ENCODE measurements around the gene TTC3. TPM values are rescaled to one million over a fixed set of nuclear protein-coding genes. Genes with fewer than 3 reads are reported as not detected.

TTC3 gene
- total RNA-seq, 1 donor from 2014 or later, result 223 TPM

GRCh38 chr21:37176716-37177115 lies 103.7 kb downstream of the TTC3 start:
- Histone ChIP-seq H3K9me3 (ENCODE audit: insufficient read depth, low read depth, low read length) (no peaks in the 10 kb centered on the region), H3K27me3 (ENCODE audit: insufficient read depth, low read length) (no peaks in the 10 kb centered on the region), H3K9ac (ENCODE audit: low read length) (no peak overlapping the region), H3K4me1 (ENCODE audit: insufficient read depth, low read length) (no peaks in the 10 kb centered on the region), H3K36me3 (ENCODE audit: insufficient read depth, low read length) (peaks cover 63% of the 10 kb centered on the region), H4K20me1 (ENCODE audit: insufficient read depth, low read length) (peaks cover 53% of the 10 kb centered on the region), H3K79me2 (ENCODE audit: insufficient read depth, low read length) (peaks cover 29% of the 10 kb centered on the region), H3K4me3 (ENCODE audit: insufficient read depth, low read depth, low read length) (no peak overlapping the region), H2AFZ (ENCODE audit: low read depth, low read length) (no peak overlapping the region), H3K4me2 (ENCODE audit: low read length) (no peak overlapping the region), H3K27ac (ENCODE audit: low read depth, low read length) (no peak overlapping the region)
- no peaks in the 10 kb centered on the region for H3K27me3 Mint-ChIP-seq (ENCODE audit: low read depth, unreplicated experiment)
- peaks cover 34% of the 10 kb centered on the region for H3K36me3 Mint-ChIP-seq (ENCODE audit: low read depth, unreplicated experiment)
- peaks cover 1% of the 10 kb centered on the region for H3K9me3 Mint-ChIP-seq (ENCODE audit: unreplicated experiment)
- no peak for TF ChIP-seq EZH2 (IDR thresholded peaks at IDR 0.05; ENCODE audit: insufficient read depth, low read length)
- TF ChIP-seq CTCF (IDR thresholded peaks at IDR 0.05; ENCODE audit: insufficient read depth, low read depth, low read length), result no peak
- FAIRE-seq (no peak), DNase-seq (ENCODE audit: low read depth) (no peak)
- H3K27ac Mint-ChIP-seq (ENCODE audit: unreplicated experiment), result peak overlapping the region; percentile 41
- H3K4me1 Mint-ChIP-seq (ENCODE audit: low read depth, unreplicated experiment), result no peaks in the 10 kb centered on the region
- H3K4me3 Mint-ChIP-seq (ENCODE audit: unreplicated experiment), result no peak overlapping the region

DNA sequence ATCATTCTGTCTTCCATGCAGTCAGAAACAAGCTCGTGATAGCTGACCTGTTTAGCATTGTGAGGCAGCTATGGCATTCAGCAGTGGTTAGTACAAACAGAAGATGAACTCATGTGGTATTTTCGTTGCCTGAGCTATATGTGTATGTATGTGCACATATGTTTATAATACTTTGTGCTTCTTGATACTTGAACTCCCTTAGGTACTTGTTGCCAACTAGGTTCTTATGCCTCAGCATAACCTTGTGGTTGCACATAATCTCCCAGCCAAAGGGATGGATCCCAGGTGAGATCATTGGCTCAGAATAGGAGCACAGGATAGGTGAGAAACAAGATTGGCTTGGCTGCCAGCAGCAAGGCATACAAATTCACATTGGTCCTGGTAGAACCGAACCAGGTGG lies 108.0 kb downstream of the TTC3 start:
- Mint-ChIP-seq H3K9me3 (ENCODE audit: unreplicated experiment) (peaks cover 1% of the 10 kb centered on the region), H3K27ac (ENCODE audit: unreplicated experiment) (no peak overlapping the region), H3K36me3 (ENCODE audit: low read depth, unreplicated experiment) (peaks cover 24% of the 10 kb centered on the region), H3K4me3 (ENCODE audit: unreplicated experiment) (no peak overlapping the region), H3K4me1 (ENCODE audit: low read depth, unreplicated experiment) (no peaks in the 10 kb centered on the region), H3K27me3 (ENCODE audit: low read depth, unreplicated experiment) (no peaks in the 10 kb centered on the region)
- Histone ChIP-seq H2AFZ (ENCODE audit: low read depth, low read length) (no peak overlapping the region), H3K4me3 (ENCODE audit: insufficient read depth, low read depth, low read length) (no peak overlapping the region), H3K9ac (ENCODE audit: low read length) (no peak overlapping the region), H3K4me2 (ENCODE audit: low read length) (no peak overlapping the region), H3K79me2 (ENCODE audit: insufficient read depth, low read length) (peaks cover 34% of the 10 kb centered on the region), H3K27me3 (ENCODE audit: insufficient read depth, low read length) (no peaks in the 10 kb centered on the region), H3K36me3 (ENCODE audit: insufficient read depth, low read length) (peaks cover 41% of the 10 kb centered on the region), H3K4me1 (ENCODE audit: insufficient read depth, low read length) (no peaks in the 10 kb centered on the region), H3K27ac (ENCODE audit: low read depth, low read length) (no peak overlapping the region), H4K20me1 (ENCODE audit: insufficient read depth, low read length) (peaks cover 63% of the 10 kb centered on the region), H3K9me3 (ENCODE audit: insufficient read depth, low read depth, low read length) (no peaks in the 10 kb centered on the region)
- TF ChIP-seq CTCF (IDR thresholded peaks at IDR 0.05; ENCODE audit: insufficient read depth, low read depth, low read length) (no peak), EZH2 (IDR thresholded peaks at IDR 0.05; ENCODE audit: insufficient read depth, low read length) (no peak)
- no peak for DNase-seq (ENCODE audit: low read depth)
- no peak for FAIRE-seq

DNA sequence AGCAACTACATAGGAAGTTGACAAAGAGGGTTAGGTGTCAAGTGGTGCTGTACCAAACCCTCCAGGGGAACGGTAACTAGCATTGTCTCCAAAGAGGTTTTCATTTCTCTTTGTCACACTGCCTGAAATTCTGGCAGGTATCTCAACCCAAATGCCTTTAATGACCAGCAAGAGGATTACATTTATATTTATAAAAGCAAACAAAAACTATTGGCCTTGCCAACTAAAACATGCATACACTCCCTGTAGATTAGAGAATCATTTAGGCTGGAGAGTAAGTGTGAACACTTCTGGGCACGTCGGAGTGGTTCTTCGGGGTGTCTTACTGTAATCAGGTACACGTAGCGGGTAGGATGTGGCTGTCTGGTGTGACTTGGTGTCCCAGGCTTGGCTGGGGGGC lies 109.2 kb downstream of the TTC3 start:
- Histone ChIP-seq H3K9me3 (ENCODE audit: insufficient read depth, low read depth, low read length) (no peaks in the 10 kb centered on the region), H4K20me1 (ENCODE audit: insufficient read depth, low read length) (peaks cover 65% of the 10 kb centered on the region), H3K9ac (ENCODE audit: low read length) (no peak overlapping the region), H3K4me1 (ENCODE audit: insufficient read depth, low read length) (no peaks in the 10 kb centered on the region), H3K79me2 (ENCODE audit: insufficient read depth, low read length) (peaks cover 32% of the 10 kb centered on the region), H3K4me2 (ENCODE audit: low read length) (no peak overlapping the region), H3K27me3 (ENCODE audit: insufficient read depth, low read length) (no peaks in the 10 kb centered on the region), H3K27ac (ENCODE audit: low read depth, low read length) (no peak overlapping the region), H2AFZ (ENCODE audit: low read depth, low read length) (no peak overlapping the region), H3K36me3 (ENCODE audit: insufficient read depth, low read length) (peaks cover 42% of the 10 kb centered on the region), H3K4me3 (ENCODE audit: insufficient read depth, low read depth, low read length) (no peak overlapping the region)
- H3K4me1 Mint-ChIP-seq (ENCODE audit: low read depth, unreplicated experiment), result no peaks in the 10 kb centered on the region
- no peak overlapping the region for H3K4me3 Mint-ChIP-seq (ENCODE audit: unreplicated experiment)
- FAIRE-seq (no peak), DNase-seq (ENCODE audit: low read depth) (no peak)
- peaks cover 22% of the 10 kb centered on the region for H3K36me3 Mint-ChIP-seq (ENCODE audit: low read depth, unreplicated experiment)
- no peak for TF ChIP-seq EZH2 (IDR thresholded peaks at IDR 0.05; ENCODE audit: insufficient read depth, low read length)
- H3K27ac Mint-ChIP-seq (ENCODE audit: unreplicated experiment), result no peak overlapping the region
- no peaks in the 10 kb centered on the region for H3K27me3 Mint-ChIP-seq (ENCODE audit: low read depth, unreplicated experiment)
- peaks cover 1% of the 10 kb centered on the region for H3K9me3 Mint-ChIP-seq (ENCODE audit: unreplicated experiment)
